ENCODE data around the gene MYO1A. TPM values are rescaled to one million over a fixed set of nuclear protein-coding genes. Genes with fewer than 3 reads are reported as not detected.
A peak's percentile ranks its signal among the peaks of the same experiment; 100 is the strongest.

MYO1A gene
- total RNA-seq, 1 experiment from 2014 or later, result 0.26 TPM

GRCh38 chr12:57092529-57092862, 42.6 kb upstream of the MYO1A start:
- Histone ChIP-seq H3K4me1 (ENCODE audit: insufficient read depth, low read length) (no peaks in the 10 kb centered on the region; the same call in 1 of the 2 replicates), H2AK5ac (ENCODE audit: insufficient read length, low read length) (no peak overlapping the region), H2BK15ac (ENCODE audit: low read depth, low read length) (no peak overlapping the region), H2BK120ac (ENCODE audit: low read depth, low read length, poor library complexity, severe bottlenecking) (no peak overlapping the region), H3K18ac (ENCODE audit: insufficient read length, low read depth, low read length) (no peak overlapping the region), H3K4me2 (ENCODE audit: insufficient read depth, insufficient read length, low read length) (no peak overlapping the region), H3K9ac (ENCODE audit: extremely low read depth, insufficient read length, low read length) (no peak overlapping the region), H3K79me2 (ENCODE audit: insufficient read depth, low read length) (no peaks in the 10 kb centered on the region; the same call in 1 of the 2 replicates), H3K56ac (ENCODE audit: insufficient read length, low read depth, low read length) (no peak overlapping the region), H3K14ac (ENCODE audit: insufficient read depth, low read length) (no peak overlapping the region), H2BK5ac (ENCODE audit: insufficient read length, low read length) (no peak overlapping the region), H2BK12ac (ENCODE audit: insufficient read length, low read depth, low read length) (no peak overlapping the region), H3T11ph (ENCODE audit: low read length) (no peak overlapping the region), H3K23me2 (ENCODE audit: insufficient read length, low read depth, low read length, poor library complexity, severe bottlenecking) (no peaks in the 10 kb centered on the region), H4K20me1 (ENCODE audit: control insufficient read depth, insufficient read depth, insufficient read length) (no peaks in the 10 kb centered on the region), H2BK20ac (ENCODE audit: low read depth, low read length, poor library complexity, severe bottlenecking) (no peak overlapping the region), H4K5ac (ENCODE audit: insufficient read length, low read depth, low read length) (no peak overlapping the region), H3K79me1 (ENCODE audit: insufficient read depth, low read depth, low read length, poor library complexity, severe bottlenecking) (no peaks in the 10 kb centered on the region), H3K27ac (ENCODE audit: insufficient read length, low read depth, low read length) (no peak overlapping the region), H3K4ac (ENCODE audit: low read depth, low read length) (no peak overlapping the region), H4K91ac (ENCODE audit: insufficient read length, low read depth, low read length) (no peak overlapping the region), H3K27me3 (ENCODE audit: insufficient read depth, low read length) (no peaks in the 10 kb centered on the region), H3K9me3 (ENCODE audit: control insufficient read depth, low read depth, low read length) (no peaks in the 10 kb centered on the region), H2AFZ (ENCODE audit: low read length) (no peak overlapping the region), H4K8ac (replicated peaks; ENCODE audit: insufficient read length, low read depth, low read length) (no peak overlapping the region), H3K23ac (ENCODE audit: insufficient read length, low read depth, low read length) (no peak overlapping the region)
- H3K36me3 Mint-ChIP-seq (ENCODE audit: insufficient read depth in 1 of 3, low read depth in 3 of 3), result peaks cover 15 to 69% (median 57%) of the 10 kb centered on the region in 3 experiments
- peak overlapping the region in 2 of 3 experiments; percentile 83 to 89; a peak in 4 of 7 replicates for H3K27ac Mint-ChIP-seq
- TF ChIP-seq, protein P1, sequence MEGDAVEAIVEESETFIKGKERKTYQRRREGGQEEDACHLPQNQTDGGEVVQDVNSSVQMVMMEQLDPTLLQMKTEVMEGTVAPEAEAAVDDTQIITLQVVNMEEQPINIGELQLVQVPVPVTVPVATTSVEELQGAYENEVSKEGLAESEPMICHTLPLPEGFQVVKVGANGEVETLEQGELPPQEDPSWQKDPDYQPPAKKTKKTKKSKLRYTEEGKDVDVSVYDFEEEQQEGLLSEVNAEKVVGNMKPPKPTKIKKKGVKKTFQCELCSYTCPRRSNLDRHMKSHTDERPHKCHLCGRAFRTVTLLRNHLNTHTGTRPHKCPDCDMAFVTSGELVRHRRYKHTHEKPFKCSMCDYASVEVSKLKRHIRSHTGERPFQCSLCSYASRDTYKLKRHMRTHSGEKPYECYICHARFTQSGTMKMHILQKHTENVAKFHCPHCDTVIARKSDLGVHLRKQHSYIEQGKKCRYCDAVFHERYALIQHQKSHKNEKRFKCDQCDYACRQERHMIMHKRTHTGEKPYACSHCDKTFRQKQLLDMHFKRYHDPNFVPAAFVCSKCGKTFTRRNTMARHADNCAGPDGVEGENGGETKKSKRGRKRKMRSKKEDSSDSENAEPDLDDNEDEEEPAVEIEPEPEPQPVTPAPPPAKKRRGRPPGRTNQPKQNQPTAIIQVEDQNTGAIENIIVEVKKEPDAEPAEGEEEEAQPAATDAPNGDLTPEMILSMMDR (conservative IDR thresholded peaks at IDR 0.05), result no peak
- H3K9me3 Mint-ChIP-seq, result no peaks in the 10 kb centered on the region
- H3K4me1 Mint-ChIP-seq, result peaks cover 51 to 57% of the 10 kb centered on the region in 2 experiments
- DNase-seq, result no peak
- no CpG with 5 or more reads among the region's 5 CpGs for WGBS (ENCODE audit: extremely low coverage, insufficient read length, low lambda C conversion rate)
- H3K4me3 Mint-ChIP-seq, result peak overlapping the region in 1 of 2 experiments; percentile 40; a peak in 3 of 5 replicates
- H3K27me3 Mint-ChIP-seq (ENCODE audit: low read depth), result no peaks in the 10 kb centered on the region; the same call in 1 of the 2 replicates

Data from H9 (cell line).